Endothelial cell of umbilical vein (primary cell): ENCODE results near the gene SAA2. TPM values are rescaled to one million over a fixed set of nuclear protein-coding genes. Genes with fewer than 3 reads are reported as not detected.

Experiments
- BruUV-seq: library from RNA; stranded (reverse); fragments of 400-500 nt; replicated peaks from 2 replicates; lab custom pipeline; 2021; lab: Mats Ljungman, UMichigan
- CTCF ChIA-PET: fragments of 300-600, 350-600 bp; sonication (Branson Sonifier 250); formaldehyde crosslinking; loops from one replicate; lab custom pipeline; 2021; ENCODE audit warnings: antibody characterized with exemption, inconsistent platforms; lab: Charles Lee
- POLR2A ChIA-PET: fragments of 300-600, 350-600 bp; sonication (Branson Sonifier 250); formaldehyde crosslinking; loops from one replicate; lab custom pipeline; 2021; ENCODE audit warnings: antibody characterized with exemption, inconsistent platforms; lab: Charles Lee
- DNase-seq: peaks from one replicate; pipeline ENCODE4 v3.0.0-alpha.2; 2011; ENCODE audit warnings: low read depth, low spot score
- FAIRE-seq: peaks from 2 replicates; lab custom pipeline; 2011; peaks lifted over from hg19 to GRCh38; lab: Jason Lieb, UNC
- H2AFZ ChIP-seq: 2 replicates; pipeline ENCODE4 v1.6.0; 2012; ENCODE audit warnings: low read depth, low read length, control low read depth, inconsistent platforms
- H3K27ac ChIP-seq: 2 replicates; pipeline ENCODE4 v1.5.1; 2011; ENCODE audit warnings: low read depth, mild to moderate bottlenecking, control low read depth, low read length, moderate library complexity; ENCODE audit not compliant: insufficient read depth
- H3K27me3 ChIP-seq, 2 experiments: 2 replicates each; pipeline versions ENCODE4 v1.6.0 to v1.6.1; 2011; ENCODE audit warnings: low read length in 2 of 2, mixed read lengths in 1 of 2; ENCODE audit not compliant: control insufficient read depth in 2 of 2, insufficient read depth in 2 of 2
- H3K36me3 ChIP-seq, 2 experiments: 2 replicates in 1 of 2; 3 replicates in 1 of 2; pipeline ENCODE4 v1.5.1; 2011; ENCODE audit warnings: low read length in 2 of 2, mild to moderate bottlenecking in 1 of 2, moderate library complexity in 1 of 2; ENCODE audit not compliant: control insufficient read depth in 2 of 2, insufficient read depth in 2 of 2; ENCODE audit errors: extremely low read depth in 1 of 2
- H3K4me1 ChIP-seq: 3 replicates; pipeline ENCODE4 v1.5.1; 2011; ENCODE audit warnings: mild to moderate bottlenecking, low read length; ENCODE audit not compliant: control insufficient read depth, insufficient read depth; ENCODE audit errors: extremely low read depth
- H3K4me2 ChIP-seq: 2 replicates; pipeline ENCODE4 v1.6.1; 2011; ENCODE audit warnings: low read length, control low read depth, mixed read lengths; ENCODE audit not compliant: insufficient read depth
- H3K4me3 ChIP-seq, 3 experiments: fragments of 200-600 bp in 1 of 3; sonication (generic), shearing (Covaris generic) in 1 of 3; replicated peaks in 1 of 3; 2 replicates each; pipeline ENCODE4 v1.5.1; 2011 to 2016; ENCODE audit warnings: control low read depth in 3 of 3, low read length in 3 of 3, mild to moderate bottlenecking in 2 of 3, inconsistent platforms in 1 of 3, low read depth in 1 of 3, moderate library complexity in 1 of 3; ENCODE audit not compliant: insufficient read depth in 1 of 3
- H3K79me2 ChIP-seq: 2 replicates; pipeline ENCODE4 v1.6.0; 2012; ENCODE audit warnings: low read length, inconsistent platforms; ENCODE audit not compliant: control insufficient read depth, insufficient read depth
- H3K9ac ChIP-seq: replicated peaks from 2 replicates; pipeline ENCODE3; 2011; ENCODE audit warnings: low read length, control low read depth; ENCODE audit not compliant: insufficient read depth; ENCODE audit errors: extremely low read depth
- H3K9me1 ChIP-seq: replicated peaks from 3 replicates; pipeline ENCODE4 v1.6.0; 2011; ENCODE audit warnings: mild to moderate bottlenecking, low read length; ENCODE audit not compliant: control insufficient read depth, insufficient read depth; ENCODE audit errors: extremely low read depth
- H3K9me3 ChIP-seq: replicated peaks from 2 replicates; pipeline ENCODE4 v1.5.1; 2012; ENCODE audit warnings: low read length, inconsistent platforms; ENCODE audit not compliant: control insufficient read depth, insufficient read depth
- H4K20me1 ChIP-seq: replicated peaks from 2 replicates; pipeline ENCODE3; 2011; ENCODE audit warnings: mild to moderate bottlenecking, low read length; ENCODE audit not compliant: control insufficient read depth, insufficient read depth; ENCODE audit errors: extremely low read depth
- CTCF ChIP-seq, 2 donors: IDR thresholded peaks; 1 replicate in 1 of 2; 2 replicates in 1 of 2; pipeline ENCODE4 v1.5.1; 2011; ENCODE audit warnings: low read length in 2 of 2, mild to moderate bottlenecking in 2 of 2, moderate library complexity in 2 of 2, control low read depth in 1 of 2, inconsistent platforms in 1 of 2, low read depth in 1 of 2; ENCODE audit not compliant: insufficient read depth in 1 of 2; ENCODE audit errors: extremely low read depth in 1 of 2
- EZH2 ChIP-seq: IDR thresholded peaks from 2 replicates; pipeline ENCODE4 v1.6.1; 2012; ENCODE audit warnings: borderline replicate concordance, low read depth, mild to moderate bottlenecking, moderate library complexity, low read length, inconsistent platforms; ENCODE audit not compliant: severe bottlenecking
- FOS ChIP-seq: IDR thresholded peaks from 2 replicates; pipeline ENCODE4 v1.6.1; 2011; ENCODE audit warnings: mild to moderate bottlenecking, low read length, moderate library complexity, borderline replicate concordance; ENCODE audit not compliant: insufficient read depth
- GATA2 ChIP-seq: IDR thresholded peaks from 2 replicates; pipeline ENCODE4 v1.7.0; 2011; ENCODE audit warnings: low read depth, mild to moderate bottlenecking, moderate library complexity, mixed read lengths, low read length; ENCODE audit not compliant: insufficient read length, insufficient read depth
- JUN ChIP-seq: IDR thresholded peaks from 2 replicates; pipeline ENCODE4 v1.6.1; 2011; ENCODE audit warnings: borderline replicate concordance, low read depth; ENCODE audit not compliant: insufficient read length, insufficient read depth
- MAX ChIP-seq: IDR thresholded peaks from 2 replicates; pipeline ENCODE4 v1.6.1; 2011; ENCODE audit not compliant: insufficient read depth, insufficient read length
- MYC ChIP-seq: IDR thresholded peaks from one replicate; pipeline ENCODE4 v1.6.1; 2011; ENCODE audit warnings: mild to moderate bottlenecking, low read depth, low read length
- POLR2A ChIP-seq: IDR thresholded peaks from 2 replicates; pipeline ENCODE4 v1.6.1; 2012; ENCODE audit warnings: low read depth, mild to moderate bottlenecking, control low read depth, low read length
- POLR2AphosphoS5 ChIP-seq: IDR thresholded peaks from 2 replicates; pipeline ENCODE4 v1.6.1; 2012; ENCODE audit warnings: low read depth, mild to moderate bottlenecking, control low read depth, low read length, moderate library complexity; ENCODE audit not compliant: insufficient read depth
- dilution Hi-C: fragments of 300-500 bp; cut with MboI; formaldehyde crosslinking; loops from one replicate; pipeline ENCODE4 v1.15.0; 2019; ENCODE audit warnings: low sequenced_read_pairs; ENCODE audit not compliant: extremely low pct_ligation_motif_present
- intact Hi-C: fragments of 100-400 bp; cut with micrococcal nuclease; formaldehyde crosslinking; loops from one replicate; pipeline ENCODE4 v1.10.0; 2022
- polyA plus RNA-seq, 4 experiments: library from polyadenylated mRNA; depleted of rRNA in 3 of 4; stranded (reverse) in 3 of 4; unstranded in 1 of 4; fragments of >200 nt; gene quantifications; 2 replicates each; pipeline versions ENCODE4 v1.2.1 to v1.2.3, GENCODE V29; 2011 to 2012; ENCODE audit warnings: missing spikeins in 1 of 4
- total RNA-seq: library from RNA; stranded (reverse); gene quantifications from 2 replicates; pipeline ENCODE4 v1.2.3, GENCODE V29; 2021

The SAA2 gene
- total and polyA plus RNA-seq, 2 donors (not counting 3 experiments of a cell fraction or from before 2014, with no cell fraction given), result not detected

- Histone ChIP-seq H3K9ac (no peak overlapping the region), H3K9me3 (no peaks in the 10 kb centered on the region), H3K27ac (no peak overlapping the region), H2AFZ (no peak overlapping the region), H3K4me3 (no peak overlapping the region), H3K79me2 (no peaks in the 10 kb centered on the region), H3K4me1 (no peaks in the 10 kb centered on the region), H4K20me1 (no peaks in the 10 kb centered on the region), H3K27me3 (peaks cover 10 to 13% of the 10 kb centered on the region in 2 experiments), H3K4me2 (no peak overlapping the region), H3K36me3 (no peaks in the 10 kb centered on the region), H3K9me1 (no peaks in the 10 kb centered on the region)
- peak; percentile 69 to 84 for TF ChIP-seq CTCF (IDR thresholded peaks at IDR 0.05; ENCODE audit: extremely low read depth in 1 of 2, insufficient read depth in 1 of 2, low read depth in 1 of 2, low read length in 2 of 2)
- no peak for TF ChIP-seq GATA2
- DNase-seq, result peak; percentile 65
- CTCF ChIA-PET, result interaction anchor here (0.6 to 2.0 kb wide), 65 partner anchors 9 to 559 kb away, joined by 3 to 45 read pairs (median 5); partner anchors contain the start of genes LDHA, LDHAL6A and SAAL1
- dilution Hi-C loops (no loop called here), intact Hi-C loops (loop anchor here (1.0 to 10.0 kb wide), 5 partner anchors 281 to 557 kb away; partner anchors contain the start of gene TSG101)
- POLR2A ChIA-PET, result interaction anchor here (1.2 kb wide), 1 partner anchor 283 kb away, joined by 3 read pairs; the partner anchor contains the start of gene TSG101
- FAIRE-seq, result peak; percentile 95
- BruUV-seq, result no TSS peak
Measured at GRCh38 chr11:18243783-18244362, 4.6 kb downstream of the SAA2 start.

- H4K20me1 ChIP-seq, result no peaks in the 10 kb centered on the region
- H3K9me3 ChIP-seq, result no peaks in the 10 kb centered on the region
- peaks cover 12 to 17% of the 10 kb centered on the region in 2 experiments for H3K27me3 ChIP-seq
- H2AFZ ChIP-seq, result no peak overlapping the region
- CTCF ChIA-PET, result interaction anchor here (1.4 kb wide), 1 partner anchor 36 kb away, joined by 3 read pairs; no protein-coding TSS in a partner anchor
- dilution Hi-C loops (no loop called here), intact Hi-C loops (loop anchor here (10.0 kb wide), 1 partner anchor 285 kb away; the partner anchor contains the start of gene TSG101)
- H3K4me3 ChIP-seq, result no peak overlapping the region
- H3K36me3 ChIP-seq, result no peaks in the 10 kb centered on the region
- BruUV-seq, result no TSS peak
- H3K4me1 ChIP-seq, result no peaks in the 10 kb centered on the region
- no peak for TF ChIP-seq CTCF (IDR thresholded peaks at IDR 0.05; ENCODE audit: extremely low read depth in 1 of 2, insufficient read depth in 1 of 2, low read depth in 1 of 2, low read length in 2 of 2)
- no peak for TF ChIP-seq JUN
- TF ChIP-seq EZH2, result no peak
- no peak for TF ChIP-seq GATA2
- no peak for TF ChIP-seq POLR2AphosphoS5
- TF ChIP-seq FOS, result no peak
- no peak for TF ChIP-seq MAX
- TF ChIP-seq POLR2A, result no peak
- no peak for TF ChIP-seq MYC
- DNase-seq (no peak), FAIRE-seq (no peak)
- no peaks in the 10 kb centered on the region for H3K9me1 ChIP-seq
- no peak overlapping the region for H3K4me2 ChIP-seq
- no peaks in the 10 kb centered on the region for H3K79me2 ChIP-seq
- H3K27ac ChIP-seq, result no peak overlapping the region
- POLR2A ChIA-PET, result no interaction called here
- no peak overlapping the region for H3K9ac ChIP-seq
Measured at GRCh38 chr11:18239655-18240054, 8.8 kb downstream of the SAA2 start.
